GM03348 (cell line): ENCODE results near the gene SETD4.

Experiments
- DNase-seq: peaks from one replicate; pipeline ENCODE4 v3.0.0; 2012; ENCODE audit warnings: low spot score

SETD4 gene

DNA sequence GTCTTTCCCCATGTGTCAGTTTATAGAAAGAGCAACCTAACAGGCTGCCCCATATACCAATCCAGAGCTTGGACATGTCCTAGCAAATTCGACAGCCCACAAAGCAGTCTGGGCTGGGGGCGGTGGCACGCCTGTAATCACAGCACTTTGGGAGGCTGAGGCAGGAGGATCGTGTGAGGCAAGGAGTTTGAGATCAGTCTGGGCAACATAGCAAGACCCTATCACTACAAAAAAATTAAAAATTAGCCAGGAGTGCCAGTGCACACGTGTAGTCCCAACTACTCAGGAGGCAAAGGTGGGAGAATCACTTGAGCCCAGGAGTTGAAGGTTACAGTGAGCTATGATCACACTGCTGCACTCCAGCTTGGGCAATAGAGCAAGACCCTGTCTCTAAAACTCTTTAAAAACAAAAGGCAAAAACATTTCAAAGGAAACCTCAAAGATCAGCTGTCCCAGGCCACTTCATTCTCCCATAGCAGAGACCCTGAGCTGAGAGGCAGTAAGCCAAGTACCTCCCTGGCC lies 54.4 kb downstream of the SETD4 start:
- DNase-seq, result no peak

DNA sequence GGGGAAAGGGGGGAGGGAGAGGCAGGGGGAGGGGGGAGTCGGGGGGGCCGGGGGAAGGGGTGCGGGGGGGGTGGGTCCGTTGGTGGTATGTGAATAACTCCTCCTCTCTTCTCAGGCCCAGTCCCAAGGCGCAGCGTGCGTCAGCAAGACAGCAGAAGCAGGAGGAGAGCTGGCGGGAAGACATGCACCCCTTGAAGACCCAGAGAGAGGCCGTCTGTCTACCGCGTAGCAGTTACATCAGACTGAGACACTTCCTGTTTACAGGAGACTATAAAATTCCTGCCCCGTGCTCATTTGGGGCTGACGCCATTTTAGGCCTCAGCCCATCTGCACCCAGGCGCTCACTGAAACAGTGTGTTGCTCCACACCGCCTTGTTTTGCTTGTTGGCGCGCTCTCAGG lies 55.3 kb downstream of the SETD4 start:
- peak; percentile 27 for DNase-seq

DNA sequence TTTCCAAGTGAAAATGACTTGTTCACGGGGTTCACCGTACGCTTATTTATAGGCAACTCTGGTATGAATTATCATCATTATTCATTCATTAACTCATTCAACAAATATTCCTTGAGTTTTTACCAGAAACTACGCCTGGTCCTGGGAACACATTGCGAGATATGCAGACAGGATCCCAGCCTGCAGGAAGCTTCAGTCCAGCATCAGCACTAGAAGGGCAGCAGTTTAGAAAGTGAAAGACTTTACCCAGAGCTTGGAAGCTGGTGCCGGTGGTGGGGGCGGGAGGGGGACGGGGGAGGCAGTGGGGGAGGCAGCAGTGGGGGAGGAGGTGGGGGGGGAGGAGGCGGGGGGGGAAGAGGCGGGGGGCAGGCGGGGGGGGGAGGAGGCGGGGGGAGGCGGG lies 55.9 kb downstream of the SETD4 start:
- DNase-seq, result peak; percentile 72

DNA sequence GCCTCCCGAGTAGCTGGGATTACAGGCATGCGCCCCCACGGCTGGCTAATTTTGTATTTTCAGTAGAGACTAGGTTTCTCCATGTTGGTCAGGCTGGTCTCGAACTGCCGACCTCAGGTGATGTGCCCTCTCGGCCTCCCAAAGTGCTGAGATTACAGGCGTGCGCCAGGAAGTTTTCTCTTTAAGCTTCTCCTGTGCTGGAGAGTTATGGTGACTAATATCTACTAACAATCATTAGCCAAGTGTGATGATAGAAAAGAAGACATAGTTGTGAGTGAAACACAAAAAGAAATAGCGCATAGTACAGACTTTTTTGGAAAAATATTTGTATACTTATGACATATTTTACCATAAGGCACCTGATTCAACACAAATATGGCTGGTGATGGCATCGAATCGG lies 56.5 kb downstream of the SETD4 start:
- DNase-seq, result no peak

DNA sequence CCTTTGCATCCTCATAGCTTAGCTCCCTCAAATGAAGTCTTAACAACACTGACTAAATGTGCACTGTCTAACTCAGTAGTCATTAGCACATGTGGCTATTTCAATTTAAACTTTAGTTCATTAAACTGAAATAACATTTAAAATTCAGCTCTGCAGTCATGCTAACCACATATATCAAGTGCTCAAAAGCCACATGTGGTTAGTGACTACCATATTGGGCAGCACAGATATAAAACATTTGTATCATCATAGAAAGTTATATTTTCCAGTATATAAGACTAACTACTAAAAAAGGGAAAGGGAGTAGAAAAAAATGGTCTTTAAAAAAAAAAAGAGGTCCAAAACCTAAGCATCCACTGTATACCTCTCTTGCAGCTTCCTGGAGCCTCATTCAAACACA lies 64.1 kb downstream of the SETD4 start:
- DNase-seq, result no peak

DNA sequence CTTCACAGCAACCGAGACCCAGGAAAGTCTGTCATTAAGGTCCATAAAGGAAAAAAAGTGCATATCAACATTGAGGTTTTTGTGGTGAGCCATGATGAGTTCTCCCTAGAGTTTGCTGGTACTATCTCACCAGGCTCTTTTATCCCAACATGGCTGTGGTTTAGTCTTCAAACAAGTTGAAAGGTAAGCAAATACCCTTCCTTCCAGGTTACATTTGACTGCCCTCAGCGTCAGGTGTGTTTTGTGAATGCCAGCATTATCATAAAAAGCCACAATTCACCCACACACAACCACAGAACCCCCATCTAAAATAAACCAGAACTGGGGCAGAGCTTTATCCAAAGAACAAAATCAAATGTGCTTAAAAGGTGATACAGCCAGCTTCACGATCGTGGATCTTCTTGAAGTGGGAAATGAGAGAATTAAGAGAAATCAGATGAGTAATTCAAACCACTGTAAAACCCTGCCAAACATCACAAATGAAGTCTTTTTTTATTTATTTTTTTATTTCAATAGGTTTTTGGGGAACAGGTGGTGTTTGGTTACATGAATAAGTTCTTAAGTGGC lies 64.7 kb downstream of the SETD4 start:
- no peak for DNase-seq

DNA sequence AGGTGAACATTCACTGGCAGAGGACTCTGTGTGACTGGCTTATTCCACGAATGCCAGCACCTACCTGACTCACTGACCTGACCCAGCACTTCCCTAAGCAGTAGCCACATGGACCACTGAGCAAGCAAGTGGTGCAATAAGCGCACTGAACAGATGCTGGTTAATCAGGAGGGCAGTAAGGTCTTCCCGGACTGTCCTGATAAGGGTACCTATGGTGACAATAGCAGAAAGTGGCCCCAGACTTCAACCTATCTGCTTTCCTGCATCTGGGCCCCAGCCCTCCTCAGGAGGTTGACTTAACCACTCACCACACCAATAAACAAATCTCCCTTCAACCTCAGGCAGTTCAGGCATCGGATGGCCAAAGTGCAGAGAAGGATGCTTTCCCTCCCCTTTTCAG lies 65.7 kb downstream of the SETD4 start:
- DNase-seq, result no peak

DNA sequence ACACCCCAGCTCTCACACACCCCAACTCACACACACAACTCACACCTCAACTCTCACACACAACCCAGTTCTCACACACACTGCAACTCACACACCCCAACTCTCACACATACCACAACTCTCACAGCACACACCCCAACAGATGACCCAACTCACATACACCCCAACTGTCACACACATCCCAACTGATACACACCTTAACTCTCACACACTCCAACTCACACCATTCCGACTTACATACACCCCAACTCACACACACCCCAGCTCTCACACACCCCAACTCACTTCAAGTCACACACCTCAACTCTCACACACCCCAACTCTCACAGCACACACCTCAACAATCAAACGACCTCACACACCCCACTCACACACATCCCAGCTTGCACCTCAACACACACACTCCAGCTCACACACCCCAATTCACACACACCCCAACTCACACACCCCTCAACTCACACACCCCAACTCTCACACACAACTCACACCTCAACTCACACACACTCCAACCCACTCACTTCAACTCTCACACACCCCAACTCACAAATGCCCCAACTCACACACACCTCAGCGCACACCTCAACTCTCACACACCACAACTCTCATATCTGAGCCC lies 66.3 kb downstream of the SETD4 start:
- no peak for DNase-seq

DNA sequence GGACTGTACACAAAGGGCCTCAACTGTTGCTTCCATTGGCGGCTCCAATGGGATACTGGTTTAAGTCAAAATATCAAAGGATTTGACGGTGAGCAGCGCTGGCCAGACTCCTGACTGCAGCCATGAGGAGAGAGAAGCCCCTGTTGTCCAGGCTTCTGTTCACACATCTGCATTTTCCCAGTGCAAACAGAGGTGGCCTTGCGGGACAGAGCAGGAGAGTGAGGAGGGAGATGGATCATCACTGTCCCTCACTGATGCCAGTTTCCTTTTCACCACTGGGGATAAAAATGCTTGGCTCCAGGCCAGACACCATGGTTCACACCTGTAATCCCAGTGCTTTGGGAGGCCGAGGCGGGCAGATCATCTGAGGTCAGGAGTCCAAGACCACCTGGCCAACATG lies 69.2 kb downstream of the SETD4 start:
- no peak for DNase-seq

DNA sequence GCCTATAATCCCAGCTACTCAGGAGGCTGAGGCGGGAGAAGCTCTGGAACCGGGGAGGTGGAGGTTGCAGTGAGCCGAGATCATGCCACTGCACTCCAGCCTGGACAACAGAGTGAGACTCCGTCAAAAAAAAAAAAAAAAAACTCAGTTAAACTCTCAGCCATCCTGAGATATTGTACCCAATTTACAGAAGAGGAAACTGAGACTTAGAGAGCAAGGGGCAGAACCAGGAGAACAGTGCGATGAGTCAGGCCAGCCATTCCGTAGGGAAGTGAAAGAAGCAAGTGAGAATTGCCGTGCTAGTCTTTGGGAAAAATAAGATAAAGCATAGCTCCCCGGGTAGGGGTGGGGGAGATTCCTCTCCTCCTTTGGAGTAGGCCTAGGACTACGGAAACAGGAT lies 69.7 kb downstream of the SETD4 start:
- no peak for DNase-seq

DNA sequence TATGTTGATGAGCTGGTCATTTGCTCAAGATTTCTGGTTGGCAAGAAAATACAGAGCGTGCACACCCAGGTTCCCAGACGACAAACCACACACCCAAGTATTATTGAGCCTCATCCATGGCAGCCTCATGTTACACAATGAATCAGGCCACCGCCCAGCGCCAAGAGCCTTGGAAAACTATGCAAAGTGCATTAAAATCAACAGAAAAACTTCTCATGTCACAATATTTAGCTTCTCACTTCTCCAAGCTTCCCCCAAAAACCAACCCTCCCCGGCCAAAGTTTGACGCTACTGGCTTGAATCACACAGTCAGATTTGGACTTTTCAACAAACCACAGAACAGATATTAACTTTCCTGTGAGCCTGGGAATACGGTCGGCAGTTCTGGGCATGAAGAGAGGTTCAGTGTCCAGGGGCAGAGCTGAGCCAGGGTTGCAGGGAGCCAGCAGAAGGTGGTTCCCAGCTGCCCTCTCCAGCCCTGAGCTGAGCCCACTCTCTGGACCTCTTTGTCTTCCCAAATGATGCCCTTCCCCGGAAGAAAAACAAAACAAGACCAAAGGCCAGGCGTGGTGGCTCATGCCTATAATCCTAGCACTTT lies 71.1 kb downstream of the SETD4 start:
- DNase-seq, result peak; percentile 74

DNA sequence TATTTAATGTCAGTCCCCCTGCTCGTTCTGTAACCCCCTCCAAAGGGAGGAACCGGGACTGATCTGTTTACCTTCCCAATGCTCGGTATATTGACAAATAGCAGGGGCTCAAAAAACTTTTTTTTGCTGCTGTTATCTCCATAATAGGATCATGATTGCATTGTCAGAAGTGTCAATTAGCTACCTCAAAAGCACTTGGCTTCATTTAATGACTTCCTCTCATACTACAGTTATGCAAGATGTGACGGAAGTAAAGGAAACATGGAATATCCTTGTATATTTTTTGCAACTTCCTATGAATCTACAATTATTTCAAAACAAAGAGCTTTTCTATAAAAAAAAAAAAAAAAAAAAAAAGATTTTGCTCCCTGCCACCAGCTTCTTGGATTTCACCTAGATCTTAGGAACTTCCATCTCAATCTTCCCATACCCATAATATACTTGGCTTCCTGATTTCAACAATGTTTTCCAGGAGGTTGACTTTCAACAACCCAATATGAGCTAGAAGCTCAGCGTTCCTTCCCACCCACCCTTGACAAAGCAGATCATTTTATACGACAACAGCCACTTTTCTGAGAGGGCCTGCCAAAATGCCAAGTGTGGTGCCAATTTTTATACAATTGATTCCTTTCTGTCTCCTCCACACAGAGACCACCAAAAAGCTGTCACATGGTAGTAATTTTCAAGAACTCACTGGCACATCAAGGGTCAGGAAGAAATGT lies 71.7 kb downstream of the SETD4 start:
- DNase-seq, result no peak

DNA sequence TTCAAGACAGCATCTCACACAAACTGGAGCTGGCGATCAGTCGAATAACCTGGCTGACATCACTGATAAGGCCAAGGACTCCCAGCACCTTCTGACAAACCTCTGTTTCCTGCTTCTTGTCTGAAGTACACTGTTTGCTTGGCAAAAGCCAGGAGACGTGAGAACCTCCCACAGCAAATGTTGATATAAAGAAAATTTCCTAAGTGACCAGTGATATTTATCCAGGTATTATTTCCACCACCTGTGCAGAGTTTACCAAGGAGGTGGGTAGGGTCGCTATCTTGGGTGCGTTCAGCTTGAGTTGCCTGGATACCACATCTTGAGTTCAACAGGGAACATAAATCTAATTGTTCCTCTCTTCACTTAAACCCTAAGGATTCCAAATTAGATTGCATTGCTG lies 72.9 kb downstream of the SETD4 start:
- DNase-seq, result no peak

DNA sequence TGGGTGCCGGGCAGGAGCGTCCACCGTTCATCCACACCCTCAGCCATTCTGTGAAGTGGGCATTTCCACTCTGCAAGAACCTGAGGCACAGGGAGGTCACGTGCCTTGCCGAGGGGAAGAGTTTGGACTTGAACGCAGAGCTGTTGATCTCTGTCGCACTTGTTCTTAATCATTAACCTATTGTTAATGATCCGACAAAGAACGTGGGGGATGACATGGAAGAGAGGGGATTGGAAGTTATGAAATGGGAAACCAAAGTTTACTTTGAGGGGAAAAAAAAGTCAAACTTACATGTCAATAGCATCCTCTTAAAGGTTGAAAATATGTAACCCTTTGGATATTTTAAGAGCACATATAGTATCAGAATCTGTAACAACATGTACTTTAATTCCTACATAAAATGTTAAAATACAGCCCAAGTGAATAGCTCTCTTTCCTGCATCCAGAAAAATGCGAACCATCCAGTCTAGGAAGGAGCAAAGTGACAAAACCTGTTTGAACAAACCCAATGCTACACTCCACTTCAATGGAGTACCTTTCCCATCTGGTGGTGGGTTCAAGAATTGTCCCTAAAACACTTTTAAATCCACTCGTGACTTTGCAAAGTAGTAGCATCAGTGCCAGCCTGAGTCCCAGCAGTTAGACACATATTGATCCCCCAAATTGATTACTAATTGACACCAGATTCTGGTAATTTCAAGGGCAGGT lies 75.5 kb downstream of the SETD4 start:
- no peak for DNase-seq
